ENCODE results near the gene PTPRT.

PTPRT gene

GRCh38 chr20:42472198-42472597, 717.5 kb downstream of the PTPRT start:
- no peak for DNase-seq (ENCODE audit: low read depth in 2 of 2)

- DNase-seq (ENCODE audit: low read depth in 2 of 2) = no peak
These were observed 727.6 kb downstream of the PTPRT start for GRCh38 chr20:42461965-42462593.

DNA sequence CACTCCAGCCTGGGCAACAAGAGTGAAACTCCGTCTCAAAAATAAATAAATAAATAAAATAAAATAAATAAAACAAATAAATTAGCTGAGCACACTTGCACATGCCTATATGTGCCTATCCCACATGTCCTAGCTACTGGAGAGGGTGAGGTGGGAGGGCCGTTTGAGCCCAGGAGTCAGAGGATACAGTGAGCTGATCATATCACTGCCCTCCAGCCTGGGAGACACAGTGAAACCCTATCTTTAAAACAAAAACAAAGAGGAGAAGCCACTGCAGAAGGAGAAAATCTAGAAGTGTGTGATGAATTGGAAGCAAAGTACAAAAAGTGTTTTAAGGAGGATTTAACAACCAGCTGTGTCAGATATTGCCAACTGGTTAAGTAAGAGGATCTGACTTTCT, 728.4 kb downstream of the PTPRT start:
- no peak for DNase-seq (ENCODE audit: low read depth in 2 of 2)

GRCh38 chr20:42447270-42447669, 742.4 kb downstream of the PTPRT start:
- no peak for DNase-seq (ENCODE audit: low read depth in 2 of 2)

DNA sequence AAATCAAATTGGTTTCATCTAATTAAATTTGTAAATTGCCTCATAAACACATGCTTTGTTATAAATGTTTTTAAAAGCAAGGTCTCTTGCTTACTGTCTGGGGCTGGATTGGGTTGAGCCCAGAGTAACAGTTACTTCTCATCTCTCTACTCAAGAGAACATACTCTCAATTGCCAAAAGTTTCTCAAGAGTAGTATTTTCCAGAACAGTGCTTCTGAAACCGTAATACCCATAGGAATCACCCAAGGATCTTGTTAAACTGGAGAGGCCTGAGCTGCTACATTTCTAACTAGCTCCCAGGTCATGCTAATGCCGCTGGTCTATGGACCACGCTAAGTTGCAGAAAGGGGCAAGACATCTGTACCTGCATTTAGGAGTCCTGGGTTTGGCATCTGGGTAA, 744.9 kb downstream of the PTPRT start:
- DNase-seq (ENCODE audit: low read depth in 2 of 2) = no peak

GRCh38 chr20:42443200-42443599, 746.5 kb downstream of the PTPRT start:
- no peak for DNase-seq (ENCODE audit: low read depth in 2 of 2)

GRCh38 chr20:42442716-42443115, 747.0 kb downstream of the PTPRT start:
- no peak for DNase-seq (ENCODE audit: low read depth in 2 of 2)

DNA sequence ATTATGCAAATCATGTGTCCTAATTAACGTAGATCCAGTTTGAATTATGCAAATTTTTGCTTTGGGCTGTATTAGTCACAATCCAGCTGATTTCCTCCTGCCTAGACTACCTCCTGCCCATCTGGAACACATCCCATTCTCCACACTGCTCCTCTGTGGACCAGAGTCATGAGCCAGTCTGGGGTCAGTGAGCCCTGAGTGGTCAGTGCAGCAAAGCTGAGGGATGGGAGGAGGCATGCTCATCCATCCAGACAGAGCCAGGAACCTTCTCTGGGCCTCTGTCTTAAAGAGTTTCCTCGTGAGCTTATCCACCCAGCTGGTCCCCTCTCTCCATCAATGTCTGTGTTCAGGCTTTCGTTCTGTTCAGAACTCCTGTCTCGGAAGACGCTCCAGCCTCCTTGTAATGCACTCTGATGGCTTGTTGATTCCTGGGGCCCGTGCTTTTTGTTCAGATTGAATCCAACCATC, 747.8 kb downstream of the PTPRT start:
- DNase-seq (ENCODE audit: low read depth in 2 of 2) = no peak

- DNase-seq (ENCODE audit: low read depth in 2 of 2) = no peak
These were observed 748.4 kb downstream of the PTPRT start for GRCh38 chr20:42441196-42441863.

- no peak for DNase-seq (ENCODE audit: low read depth in 2 of 2)
These were observed 754.5 kb downstream of the PTPRT start for GRCh38 chr20:42435230-42435629.

- no peak for DNase-seq (ENCODE audit: low read depth in 2 of 2)
These were observed 757.0 kb downstream of the PTPRT start for GRCh38 chr20:42432496-42433334.

GRCh38 chr20:42430598-42430997, 759.1 kb downstream of the PTPRT start:
- no peak for DNase-seq (ENCODE audit: low read depth in 2 of 2)

- no peak for DNase-seq (ENCODE audit: low read depth in 2 of 2)
These were observed 759.8 kb downstream of the PTPRT start for GRCh38 chr20:42429761-42430458.

DNA sequence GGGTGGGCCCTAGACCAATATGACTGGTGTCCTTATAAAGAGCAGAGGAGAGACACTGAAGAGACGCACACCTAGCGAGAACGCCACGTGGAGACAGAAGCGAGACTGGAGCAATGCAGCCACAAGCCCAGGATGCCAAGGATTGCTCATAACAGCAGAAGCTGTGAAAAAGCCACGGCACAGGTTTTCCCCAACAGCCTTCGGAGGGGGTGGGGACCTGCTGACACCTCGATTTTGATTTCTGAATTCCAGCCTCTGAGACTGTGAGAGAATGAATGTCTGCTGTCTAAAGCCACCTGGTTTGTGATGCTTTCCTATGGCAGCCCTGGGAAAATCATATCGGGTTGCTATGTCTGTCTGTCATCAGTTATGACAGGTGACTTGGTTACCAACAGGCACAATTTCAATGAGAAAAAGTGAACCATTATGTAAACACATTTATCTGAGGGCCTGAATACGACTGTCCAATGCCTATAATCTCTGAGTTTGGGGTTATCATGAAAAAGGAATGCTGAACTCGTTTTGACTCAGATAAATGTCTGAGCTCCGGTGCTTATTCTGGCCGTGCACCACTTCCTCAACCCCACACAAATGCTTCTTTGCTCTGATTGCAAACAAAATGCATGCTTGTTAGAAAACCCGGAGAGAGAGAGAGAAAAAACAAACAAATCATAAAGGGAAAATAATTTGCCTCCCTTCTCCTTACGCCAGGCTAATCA, 769.7 kb downstream of the PTPRT start:
- DNase-seq (ENCODE audit: low read depth in 2 of 2) = no peak

DNA sequence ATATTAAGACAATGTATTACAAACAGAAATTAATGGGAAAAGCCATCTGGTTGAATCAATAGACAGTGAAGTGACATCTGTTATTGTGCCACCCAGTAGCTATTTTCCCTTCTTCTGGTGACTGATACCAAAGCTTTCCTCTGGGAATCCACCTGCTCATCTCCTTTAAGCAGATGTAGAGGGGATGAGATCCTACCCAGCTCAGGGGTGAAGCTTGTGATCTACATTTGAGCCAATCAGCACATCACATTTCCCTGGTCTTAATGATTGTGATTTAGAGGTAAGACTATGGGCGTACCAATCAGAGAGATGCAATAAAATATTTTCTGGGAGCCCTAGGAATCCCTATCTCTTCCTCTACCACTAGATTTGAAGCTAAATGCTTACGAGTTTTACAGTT, 782.9 kb downstream of the PTPRT start:
- DNase-seq (ENCODE audit: low read depth in 2 of 2) = no peak

DNA sequence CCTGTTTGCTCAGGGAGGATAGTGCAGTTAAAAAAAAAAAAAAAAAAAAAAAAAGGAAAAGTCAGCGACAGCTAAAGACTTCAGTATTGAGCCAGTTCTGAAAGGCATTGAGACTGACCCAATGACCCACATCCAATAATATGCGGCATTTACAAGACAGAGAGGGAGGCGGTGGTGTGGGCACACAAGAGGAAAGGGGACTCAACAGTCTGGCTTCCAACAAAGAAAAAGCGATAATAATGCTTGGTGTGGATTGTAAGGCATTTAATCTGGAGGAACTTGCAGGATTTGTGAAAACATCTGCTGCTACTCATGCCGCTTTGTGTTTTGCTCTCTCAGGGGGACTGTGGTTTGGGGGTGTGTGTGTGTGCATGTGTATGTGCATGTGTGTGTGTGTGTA, 787.3 kb downstream of the PTPRT start:
- DNase-seq (ENCODE audit: low read depth in 2 of 2) = no peak

DNA sequence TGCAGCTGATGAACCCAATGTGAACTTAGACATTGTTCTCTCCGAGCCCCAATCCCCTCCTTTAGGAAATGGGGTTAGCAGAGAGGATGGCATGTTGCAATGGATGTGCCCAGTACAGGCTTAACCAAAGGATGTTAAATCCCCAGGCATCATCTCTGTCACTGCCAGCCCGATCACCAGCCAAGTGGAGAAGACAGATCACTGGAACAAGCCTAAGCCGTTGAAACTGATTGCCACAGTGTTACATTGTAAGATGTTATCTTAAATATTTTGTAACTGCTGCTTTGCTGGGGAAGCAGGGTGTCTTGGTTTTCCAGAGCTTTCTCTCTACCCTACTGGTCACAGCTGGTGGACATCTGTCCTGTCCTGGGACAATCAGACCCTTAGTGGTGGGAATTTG, 788.1 kb downstream of the PTPRT start:
- DNase-seq (ENCODE audit: low read depth in 2 of 2) = no peak

- no peak for DNase-seq (ENCODE audit: low read depth in 2 of 2)
These were observed 789.9 kb downstream of the PTPRT start for GRCh38 chr20:42399802-42400201.

GRCh38 chr20:42392442-42392841, 797.3 kb downstream of the PTPRT start:
- DNase-seq (ENCODE audit: low read depth in 2 of 2) = no peak

DNA sequence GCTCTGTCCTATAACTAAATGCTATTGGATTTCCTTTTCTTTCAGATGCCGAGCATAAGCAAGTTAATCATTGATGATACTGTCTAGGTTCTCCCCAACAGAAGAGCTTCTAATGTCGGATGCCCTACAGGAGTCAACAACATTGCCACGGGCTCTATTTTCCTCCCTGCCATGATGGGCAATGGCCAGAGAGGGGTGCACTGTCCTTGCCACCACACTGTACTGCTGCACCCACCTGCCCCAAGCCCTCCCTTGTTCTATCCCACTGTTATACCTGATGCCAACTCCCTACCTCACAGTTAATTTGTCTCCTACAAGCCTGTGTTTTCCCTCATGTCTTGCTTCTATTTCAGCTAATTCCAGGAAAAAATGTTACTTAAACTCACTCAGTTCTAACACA, 797.9 kb downstream of the PTPRT start:
- no peak for DNase-seq (ENCODE audit: low read depth in 2 of 2)

DNA sequence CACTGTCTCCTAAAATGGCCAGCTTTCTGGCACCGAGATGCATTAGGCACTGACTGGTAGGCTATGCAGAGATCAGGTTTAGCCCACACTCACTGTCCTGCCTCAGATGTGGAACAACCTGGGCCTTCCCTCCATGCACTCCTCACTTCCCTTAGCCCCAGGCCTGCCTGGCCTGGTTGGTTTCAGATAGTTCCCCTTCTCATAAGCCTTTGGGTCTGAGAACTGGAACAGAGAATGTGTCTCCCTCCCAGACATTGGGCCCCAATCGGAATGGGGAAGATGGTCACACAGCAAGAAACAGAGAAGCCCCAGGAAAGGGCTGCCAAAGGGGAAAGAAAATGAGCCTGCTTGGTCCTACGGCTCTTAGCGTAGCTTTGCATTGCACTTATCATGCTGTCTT, 809.4 kb downstream of the PTPRT start:
- no peak for DNase-seq (ENCODE audit: low read depth in 2 of 2)

GRCh38 chr20:42379385-42379784, 810.3 kb downstream of the PTPRT start:
- DNase-seq (ENCODE audit: low read depth in 2 of 2) = no peak
